Thoracic aorta (tissue), 2 donors: ENCODE results near the gene MACROD1. TPM values are rescaled to one million over a fixed set of nuclear protein-coding genes. Genes with fewer than 3 reads are reported as not detected.
A peak's percentile ranks its signal among the peaks of the same experiment; 100 is the strongest.

Experiments used
- ATAC-seq: fragments of 150-250 bp; one replicate; pipeline ENCODE4 v1.8.0; 2017; ENCODE audit warnings: low read depth; ENCODE audit not compliant: insufficient number of reproducible peaks, low FRiP score
- DNase-seq: peaks from one replicate; pipeline ENCODE4 v3.0.0-alpha.2; 2020; ENCODE audit warnings: low spot score
- H3K27ac ChIP-seq, 2 donors: fragments of 200-600 bp; sonication (generic); 1 replicate in 1 of 2; 2 replicates in 1 of 2; pipeline ENCODE4 v1.5.1; 2016; ENCODE audit warnings: mild to moderate bottlenecking in 2 of 2, moderate library complexity in 2 of 2
- H3K27me3 ChIP-seq: fragments of 200-600 bp; sonication (generic); replicated peaks from 2 replicates; pipeline ENCODE4 v1.6.0; 2016; ENCODE audit warnings: mild to moderate bottlenecking; ENCODE audit not compliant: insufficient read depth
- H3K36me3 ChIP-seq: fragments of 200-600 bp; sonication (generic); one replicate; pipeline ENCODE4 v1.5.1; 2016
- H3K4me1 ChIP-seq, 2 donors: fragments of 200-600 bp; sonication (generic); 1 replicate in 1 of 2; 2 replicates in 1 of 2; pipeline versions ENCODE4 v1.5.1 to v1.6.0; 2016; ENCODE audit warnings: low read depth in 2 of 2, mild to moderate bottlenecking in 1 of 2; ENCODE audit not compliant: control insufficient read depth in 1 of 2
- H3K4me3 ChIP-seq: fragments of 200-600 bp; sonication (generic); 2 replicates; pipeline ENCODE4 v1.5.1; 2016; ENCODE audit warnings: mild to moderate bottlenecking
- H3K9me3 ChIP-seq: fragments of 200-600 bp; sonication (generic); 2 replicates; pipeline ENCODE4 v1.5.1; 2016
- CTCF ChIP-seq: fragments of 200-600 bp; sonication (generic); IDR thresholded peaks from one replicate; pipeline ENCODE4 v1.5.1; 2019; ENCODE audit warnings: antibody characterized with exemption
- total RNA-seq, 2 donors: library from RNA; depleted of rRNA; stranded (reverse); fragments of >200 nt; gene quantifications; one replicate each; pipeline versions ENCODE4 v1.1.0 to v1.2.3, GENCODE V29; 2016

The MACROD1 gene
- total RNA-seq, 2 donors from 2014 or later, result 15.8 to 17.6 TPM

- peak; percentile 41 for ATAC-seq
- Histone ChIP-seq H3K4me1 (no peaks in the 10 kb centered on the region), H3K36me3 (peaks cover 36% of the 10 kb centered on the region), H3K27me3 (no peaks in the 10 kb centered on the region), H3K27ac (no peak overlapping the region), H3K9me3 (no peaks in the 10 kb centered on the region), H3K4me3 (no peak overlapping the region)
- no peak for DNase-seq
- peak; percentile 46 for TF ChIP-seq CTCF
Observed at GRCh38 chr11:64204464-64204989, 38.6 kb upstream of the MACROD1 start.

DNA sequence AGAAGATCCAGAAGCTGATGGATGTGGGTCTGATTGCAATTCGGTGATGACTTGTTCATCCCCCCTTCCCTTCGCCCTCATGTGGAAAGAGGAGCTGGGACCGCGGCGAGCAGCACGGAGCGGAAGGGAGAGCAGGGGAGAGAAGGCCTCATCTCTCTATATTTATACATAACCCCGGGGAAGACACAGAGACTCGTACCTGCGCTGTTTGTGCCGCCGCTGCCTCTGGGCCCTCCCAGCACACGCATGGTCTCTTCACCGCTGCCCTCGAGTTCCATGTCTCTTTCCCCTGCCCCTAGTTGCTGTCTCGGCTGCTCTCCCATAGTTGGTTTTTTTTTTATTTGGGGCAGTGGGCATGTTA lies 38.1 kb upstream of the MACROD1 start:
- no peak for TF ChIP-seq CTCF
- H3K27me3 ChIP-seq, result no peaks in the 10 kb centered on the region
- DNase-seq (no peak), ATAC-seq (no peak)
- no peak overlapping the region for H3K4me3 ChIP-seq
- no peak overlapping the region for H3K27ac ChIP-seq
- H3K36me3 ChIP-seq, result peaks cover 41% of the 10 kb centered on the region
- H3K9me3 ChIP-seq, result no peaks in the 10 kb centered on the region
- no peaks in the 10 kb centered on the region for H3K4me1 ChIP-seq

GRCh38 chr11:64203421-64204079 lies 37.6 kb upstream of the MACROD1 start:
- no peak for TF ChIP-seq CTCF
- ATAC-seq, result no peak
- peaks cover 46% of the 10 kb centered on the region for H3K36me3 ChIP-seq

GRCh38 chr11:64202992-64203391 lies 37.1 kb upstream of the MACROD1 start:
- no peak for TF ChIP-seq CTCF

More at GRCh38 chr11:64203421-64204079, 37.6 kb upstream of the MACROD1 start:
- H3K27me3 ChIP-seq, result no peaks in the 10 kb centered on the region
- no peak for DNase-seq
- no peaks in the 10 kb centered on the region for H3K4me1 ChIP-seq
- H3K9me3 ChIP-seq, result no peaks in the 10 kb centered on the region
- no peak overlapping the region for H3K4me3 ChIP-seq
- H3K27ac ChIP-seq, result no peak overlapping the region

GRCh38 chr11:64201543-64201942 lies 35.6 kb upstream of the MACROD1 start:
- DNase-seq (no peak), ATAC-seq (no peak)
- Histone ChIP-seq H3K27me3 (no peaks in the 10 kb centered on the region), H3K4me3 (no peak overlapping the region), H3K9me3 (no peaks in the 10 kb centered on the region), H3K36me3 (peaks cover 66% of the 10 kb centered on the region), H3K27ac (no peak overlapping the region), H3K4me1 (no peaks in the 10 kb centered on the region)
- no peak for TF ChIP-seq CTCF

More at GRCh38 chr11:64202992-64203391, 37.1 kb upstream of the MACROD1 start:
- no peak overlapping the region for H3K27ac ChIP-seq
- H3K9me3 ChIP-seq, result no peaks in the 10 kb centered on the region
- no peaks in the 10 kb centered on the region for H3K4me1 ChIP-seq
- DNase-seq (no peak), ATAC-seq (no peak)
- no peaks in the 10 kb centered on the region for H3K27me3 ChIP-seq
- H3K4me3 ChIP-seq, result no peak overlapping the region
- H3K36me3 ChIP-seq, result peaks cover 52% of the 10 kb centered on the region
